Measurements from ENCODE around the gene CUL7. TPM values are rescaled to one million over a fixed set of nuclear protein-coding genes. Genes with fewer than 3 reads are reported as not detected.

The CUL7 gene
- total RNA-seq, 1 donor from 2014 or later: 27.0 TPM

GRCh38 chr6:43077333-43077809 is 23.7 kb upstream of the CUL7 start:
- DNase-seq (ENCODE audit: low read depth, low spot score): no peak

- no peak for DNase-seq (ENCODE audit: low read depth, low spot score)
Observed at GRCh38 chr6:43076464-43077332, 23.0 kb upstream of the CUL7 start.

GRCh38 chr6:43075670-43076463 is 22.2 kb upstream of the CUL7 start, which contains the start of gene PTK7:
Gene PTK7, plus strand, starts transcription at chr6:43076314. Its CDS starts 175 bp downstream, at chr6:43076489.
- DNase-seq (ENCODE audit: low read depth, low spot score): no peak

- no peak for DNase-seq (ENCODE audit: low read depth, low spot score)
Observed at GRCh38 chr6:43074847-43075669, 21.4 kb upstream of the CUL7 start.

GRCh38 chr6:43070028-43070632 is 16.5 kb upstream of the CUL7 start:
- no peak for DNase-seq (ENCODE audit: low read depth, low spot score)

- no peak for DNase-seq (ENCODE audit: low read depth, low spot score)
Observed at GRCh38 chr6:43062818-43063217, 9.2 kb upstream of the CUL7 start.

GRCh38 chr6:43061861-43062260 is 8.2 kb upstream of the CUL7 start:
- DNase-seq (ENCODE audit: low read depth, low spot score): no peak

- no peak for DNase-seq (ENCODE audit: low read depth, low spot score)
Observed at GRCh38 chr6:43060755-43061633, 7.3 kb upstream of the CUL7 start.

GRCh38 chr6:43060034-43060754 is 6.5 kb upstream of the CUL7 start:
- DNase-seq (ENCODE audit: low read depth, low spot score): no peak

- peak; percentile 95 for DNase-seq (ENCODE audit: low read depth, low spot score)
Observed at GRCh38 chr6:43059168-43060033, 5.8 kb upstream of the CUL7 start, which contains the start of the genes KLC4 and MRPL2. Gene KLC4, plus strand, starts transcription at chr6:43059631. Its CDS starts 1,705 bp downstream, at chr6:43061336. Gene MRPL2, minus strand, starts transcription at chr6:43059434. Its CDS starts 53 bp downstream, at chr6:43059381.

- no peak for DNase-seq (ENCODE audit: low read depth, low spot score)
Observed at GRCh38 chr6:43058531-43058930, 4.9 kb upstream of the CUL7 start.

- no peak for DNase-seq (ENCODE audit: low read depth, low spot score)
Observed at GRCh38 chr6:43055966-43056365, 2.3 kb upstream of the CUL7 start.

GRCh38 chr6:43054206-43054943 is 724 bp upstream of the CUL7 start:
- DNase-seq (ENCODE audit: low read depth, low spot score): no peak

GRCh38 chr6:43052842-43053544 is 658 bp downstream of the CUL7 start:
- DNase-seq (ENCODE audit: low read depth, low spot score): no peak

GRCh38 chr6:43052225-43052841 is 1.3 kb downstream of the CUL7 start:
- DNase-seq (ENCODE audit: low read depth, low spot score): no peak

GRCh38 chr6:43050981-43051380 is 2.7 kb downstream of the CUL7 start:
- DNase-seq (ENCODE audit: low read depth, low spot score): no peak

Measured in pulmonary artery endothelial cell (primary cell).